Measurements from ENCODE around the gene EPG5.

DNA sequence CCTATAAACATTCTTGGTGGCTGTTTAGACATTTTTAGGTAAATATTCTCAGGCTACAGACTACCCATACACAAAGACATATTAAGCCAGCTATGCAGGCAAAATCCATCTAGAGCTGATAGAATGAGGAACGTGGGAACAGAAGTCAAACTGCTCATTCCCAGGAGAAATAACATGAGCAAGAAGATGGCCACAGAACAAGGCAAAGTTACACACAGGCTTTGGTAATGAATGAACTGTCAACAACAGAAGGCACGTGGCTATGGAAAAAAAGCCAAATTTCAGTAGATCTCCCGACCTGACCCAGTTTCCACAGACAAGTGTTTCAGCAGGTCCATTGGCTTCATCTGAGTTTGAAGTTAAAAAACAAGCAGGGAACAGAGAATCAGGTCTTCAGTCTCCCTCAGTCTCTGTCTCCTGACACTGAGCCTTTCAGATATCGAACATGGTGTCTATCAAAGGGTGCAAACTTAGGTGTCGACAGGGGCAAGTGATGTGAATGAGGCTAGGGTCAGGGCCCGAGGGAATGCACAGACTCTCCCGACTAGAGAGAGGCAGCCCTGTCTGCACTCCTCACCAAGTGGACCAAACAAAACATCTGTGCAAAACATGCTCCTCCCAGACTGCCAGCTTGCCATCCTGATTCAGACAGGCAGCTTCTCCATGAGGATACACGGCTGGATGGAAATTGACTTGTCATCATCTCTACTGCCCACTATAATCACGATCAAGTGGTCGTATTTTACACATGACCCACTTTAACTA is 115.8 kb downstream of the EPG5 start:
- TF ChIP-seq, protein P1, sequence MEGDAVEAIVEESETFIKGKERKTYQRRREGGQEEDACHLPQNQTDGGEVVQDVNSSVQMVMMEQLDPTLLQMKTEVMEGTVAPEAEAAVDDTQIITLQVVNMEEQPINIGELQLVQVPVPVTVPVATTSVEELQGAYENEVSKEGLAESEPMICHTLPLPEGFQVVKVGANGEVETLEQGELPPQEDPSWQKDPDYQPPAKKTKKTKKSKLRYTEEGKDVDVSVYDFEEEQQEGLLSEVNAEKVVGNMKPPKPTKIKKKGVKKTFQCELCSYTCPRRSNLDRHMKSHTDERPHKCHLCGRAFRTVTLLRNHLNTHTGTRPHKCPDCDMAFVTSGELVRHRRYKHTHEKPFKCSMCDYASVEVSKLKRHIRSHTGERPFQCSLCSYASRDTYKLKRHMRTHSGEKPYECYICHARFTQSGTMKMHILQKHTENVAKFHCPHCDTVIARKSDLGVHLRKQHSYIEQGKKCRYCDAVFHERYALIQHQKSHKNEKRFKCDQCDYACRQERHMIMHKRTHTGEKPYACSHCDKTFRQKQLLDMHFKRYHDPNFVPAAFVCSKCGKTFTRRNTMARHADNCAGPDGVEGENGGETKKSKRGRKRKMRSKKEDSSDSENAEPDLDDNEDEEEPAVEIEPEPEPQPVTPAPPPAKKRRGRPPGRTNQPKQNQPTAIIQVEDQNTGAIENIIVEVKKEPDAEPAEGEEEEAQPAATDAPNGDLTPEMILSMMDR (IDR thresholded peaks at IDR 0.05; ENCODE audit: insufficient read depth, low read length): no peak
- TF ChIP-seq REST (IDR thresholded peaks at IDR 0.05; ENCODE audit: insufficient replicate concordance, low read depth): no peak
- TF ChIP-seq GABPA (IDR thresholded peaks at IDR 0.05; ENCODE audit: low read depth): no peak
- no peak for TF ChIP-seq POLR2AphosphoS5 (IDR thresholded peaks at IDR 0.05; ENCODE audit: low read depth)
- TF ChIP-seq SPI1 (IDR thresholded peaks at IDR 0.05; ENCODE audit: borderline replicate concordance, low read depth): no peak
